HEK293T (cell line): ENCODE data around the gene ADAMTS17.

Experiments
- BHLHE40 ChIP-seq: fragments of 450-650 bp; IDR thresholded peaks from 2 replicates; pipeline ENCODE4 v1.6.1; 2016; ENCODE audit warnings: mild to moderate bottlenecking, moderate library complexity, borderline replicate concordance
- CTBP1 ChIP-seq: fragments of 450-650 bp; IDR thresholded peaks from 2 replicates; pipeline ENCODE4 v1.6.1; 2016; ENCODE audit warnings: borderline replicate concordance
- FOXA1 ChIP-seq: fragments of 450-650 bp; IDR thresholded peaks from 2 replicates; pipeline ENCODE4 v1.6.1; 2016; ENCODE audit warnings: mild to moderate bottlenecking
- FOXM1 ChIP-seq: fragments of 450-650 bp; IDR thresholded peaks from 2 replicates; pipeline ENCODE4 v1.6.1; 2017; ENCODE audit warnings: mild to moderate bottlenecking, borderline replicate concordance
- HDGF ChIP-seq: fragments of 450-650 bp; IDR thresholded peaks from 2 replicates; pipeline ENCODE4 v1.6.1; 2017; ENCODE audit warnings: antibody characterized with exemption, borderline replicate concordance
- L3MBTL2 ChIP-seq: fragments of 450-650 bp; conservative IDR thresholded peaks from 2 replicates; pipeline ENCODE4 v1.6.1; 2016; ENCODE audit warnings: mild to moderate bottlenecking
- SUZ12 ChIP-seq: fragments of 450-650 bp; IDR thresholded peaks from 2 replicates; pipeline ENCODE4 v1.6.1; 2016; ENCODE audit warnings: mild to moderate bottlenecking
- TARDBP ChIP-seq: fragments of 450-650 bp; IDR thresholded peaks from 2 replicates; pipeline ENCODE4 v1.6.1; 2016

DNA sequence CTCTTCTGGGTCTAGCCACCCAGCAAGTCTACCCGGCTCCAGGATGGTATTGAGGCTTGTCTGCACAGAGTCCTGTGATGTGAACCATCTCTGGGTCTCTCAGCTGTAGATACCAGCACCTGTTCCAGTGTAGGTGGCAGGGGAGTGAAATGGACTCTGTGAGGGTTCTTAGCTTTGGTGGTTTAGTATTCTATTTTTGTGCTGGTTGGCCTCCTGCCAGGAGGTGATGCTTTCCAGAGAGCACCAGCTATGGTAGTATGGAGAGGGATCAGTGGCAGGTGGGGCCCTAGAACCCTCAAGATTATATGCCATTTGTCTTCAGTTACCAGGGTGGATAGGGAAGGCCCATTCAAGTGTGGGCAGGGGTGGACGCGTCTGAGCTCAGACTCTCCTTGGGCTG lies 325.1 kb downstream of the ADAMTS17 start:
- TF ChIP-seq BHLHE40, result no peak
- TF ChIP-seq CTBP1, result no peak
- TF ChIP-seq FOXM1, result no peak
- no peak for TF ChIP-seq L3MBTL2
- TF ChIP-seq HDGF, result no peak
- no peak for TF ChIP-seq TARDBP
- TF ChIP-seq FOXA1, result no peak
- TF ChIP-seq SUZ12, result no peak
